B cell (primary cell): ENCODE measurements around the gene TOR2A. TPM values are rescaled to one million over a fixed set of nuclear protein-coding genes. Genes with fewer than 3 reads are reported as not detected.

Source experiments
- ATAC-seq: fragments of 200-7000 bp; cut with Tn5 transposase; one replicate; pipeline ENCODE4 v1.10.0; 2021; ENCODE audit warnings: low read depth, mild to moderate bottlenecking, moderate number of reproducible peaks, moderate library complexity
- CTCF ChIA-PET: fragments of 350-600 bp; sonication (Branson Sonifier 250); formaldehyde crosslinking; loops from one replicate; lab custom pipeline; 2021; ENCODE audit warnings: antibody characterized with exemption, inconsistent platforms; lab: Charles Lee
- POLR2A ChIA-PET: fragments of 350-600 bp; sonication (Branson Sonifier 250); formaldehyde crosslinking; loops from one replicate; lab custom pipeline; 2021; ENCODE audit warnings: antibody characterized with exemption; lab: Charles Lee
- DNase-seq: peaks from one replicate; pipeline ENCODE4 v3.0.0; 2013
- H2AFZ ChIP-seq: 2 replicates; pipeline ENCODE4 v1.6.1; 2012; ENCODE audit warnings: mild to moderate bottlenecking, low read depth, low read length; ENCODE audit not compliant: insufficient read depth, poor library complexity, severe bottlenecking
- H3K27ac ChIP-seq, 2 donors: 1 replicate in 1 of 2; 2 replicates in 1 of 2; pipeline ENCODE4 v1.5.1; 2012 to 2013; ENCODE audit warnings: low read length in 2 of 2, mild to moderate bottlenecking in 2 of 2, moderate library complexity in 1 of 2
- H3K27me3 ChIP-seq, 4 experiments: fragments of 200-600 bp in 1 of 4; sonication (generic) in 1 of 4; replicated peaks in 1 of 4; 1 replicate in 2 of 4; 2 replicates in 2 of 4; pipeline versions ENCODE4 v1.6.1 to v1.7.0; 2013 to 2016; ENCODE audit warnings: low read length in 3 of 4, mild to moderate bottlenecking in 2 of 4, mixed read lengths in 1 of 4, moderate library complexity in 1 of 4; ENCODE audit not compliant: insufficient read depth in 4 of 4, control insufficient read depth in 3 of 4; ENCODE audit errors: control extremely low read depth in 1 of 4
- H3K36me3 ChIP-seq, 2 experiments: replicated peaks in 1 of 2; 1 replicate in 1 of 2; 2 replicates in 1 of 2; pipeline versions ENCODE4 v1.6.1 to v1.7.1; 2013; ENCODE audit warnings: low read length in 1 of 2; ENCODE audit not compliant: insufficient read depth in 2 of 2, control insufficient read depth in 1 of 2; ENCODE audit errors: control extremely low read depth in 1 of 2, extremely low read depth in 1 of 2
- H3K4me1 ChIP-seq, 2 donors: fragments of 200-600 bp in 1 of 2; sonication (generic) in 1 of 2; 1 replicate in 1 of 2; 2 replicates in 1 of 2; pipeline versions ENCODE4 v1.5.1 to v1.6.1; 2013 to 2017; ENCODE audit warnings: low read length in 2 of 2; ENCODE audit not compliant: control insufficient read depth in 2 of 2, insufficient read depth in 2 of 2
- H3K4me2 ChIP-seq: replicated peaks from 2 replicates; pipeline ENCODE3; 2012; ENCODE audit warnings: mild to moderate bottlenecking, low read depth, low read length; ENCODE audit not compliant: poor library complexity, severe bottlenecking
- H3K4me3 ChIP-seq, 5 experiments: fragments of 200-600 bp in 1 of 5; sonication (generic) in 1 of 5; 1 replicate in 3 of 5; 2 replicates in 2 of 5; pipeline versions ENCODE4 v1.5.1 to v1.7.0; 2011 to 2016; ENCODE audit warnings: low read length in 4 of 5, mild to moderate bottlenecking in 4 of 5, low read depth in 2 of 5, control low read depth in 1 of 5, moderate library complexity in 1 of 5; ENCODE audit not compliant: insufficient read depth in 1 of 5; ENCODE audit errors: control extremely low read depth in 1 of 5, extremely low read depth in 1 of 5
- H3K79me2 ChIP-seq: fragments of 200-600 bp; sonication (generic); one replicate; pipeline ENCODE4 v1.6.0; 2016; ENCODE audit warnings: low read length; ENCODE audit not compliant: control insufficient read depth, insufficient read depth
- H3K9ac ChIP-seq: fragments of 200-600 bp; sonication (generic); 2 replicates; pipeline ENCODE4 v1.6.1; 2017; ENCODE audit warnings: mild to moderate bottlenecking, low read length, moderate library complexity
- H3K9me3 ChIP-seq, 3 donors: one replicate each; pipeline versions ENCODE4 v1.6.1 to v1.7.1; 2013; ENCODE audit warnings: low read length in 2 of 3; ENCODE audit not compliant: control insufficient read depth in 2 of 3, insufficient read depth in 1 of 3; ENCODE audit errors: control extremely low read depth in 1 of 3
- H4K20me1 ChIP-seq: 2 replicates; pipeline ENCODE4 v1.6.0; 2012; ENCODE audit warnings: mild to moderate bottlenecking, low read length; ENCODE audit not compliant: insufficient read depth, control insufficient read depth, poor library complexity, severe bottlenecking
- H3K27ac Mint-ChIP-seq: one replicate; pipeline ENCODE4 v1.8.0; 2021; ENCODE audit warnings: mixed read lengths
- H3K27me3 Mint-ChIP-seq: one replicate; pipeline ENCODE4 v1.8.0; 2021; ENCODE audit warnings: mixed read lengths
- H3K4me1 Mint-ChIP-seq: one replicate; pipeline ENCODE4 v1.8.0; 2021; ENCODE audit warnings: mixed read lengths
- H3K4me3 Mint-ChIP-seq: one replicate; pipeline ENCODE4 v1.8.0; 2021; ENCODE audit warnings: mixed read lengths
- H3K9me3 Mint-ChIP-seq: one replicate; pipeline ENCODE4 v1.8.0; 2022; ENCODE audit warnings: mixed read lengths; ENCODE audit not compliant: insufficient read depth
- CTCF ChIP-seq: fragments of 200-600 bp; IDR thresholded peaks from one replicate; pipeline ENCODE4 v1.8.0; 2022; ENCODE audit warnings: antibody characterized with exemption, mild to moderate bottlenecking
- EZH2 ChIP-seq: IDR thresholded peaks from 2 replicates; pipeline ENCODE4 v1.6.1; 2012; ENCODE audit warnings: borderline replicate concordance, low read depth, mild to moderate bottlenecking, moderate library complexity, low read length; ENCODE audit not compliant: insufficient read depth, poor library complexity, severe bottlenecking
- WGBS: methylation state at CpG from one replicate; pipeline ENCODE4 v1.1.5; 2013; ENCODE audit warnings: missing lambda C conversion rate; ENCODE audit not compliant: insufficient coverage; 5-methylcytosine and 5-hydroxymethylcytosine counted together
- intact Hi-C: fragments of 100-400 bp; cut with micrococcal nuclease; formaldehyde crosslinking; loops from one replicate; pipeline ENCODE4 v1.10.0; 2022
- polyA plus RNA-seq: library from polyadenylated mRNA; depleted of rRNA; stranded (reverse); fragments of >200 nt; gene quantifications from 2 replicates; pipeline ENCODE4 v1.2.3, GENCODE V29; 2012
- total RNA-seq, 2 donors: library from RNA; stranded (reverse); fragments of 120-200 nt in 1 of 2; gene quantifications; 1 replicate in 1 of 2; 2 replicates in 1 of 2; pipeline versions ENCODE4 v1.2.3 to v1.2.4, GENCODE V29; 2013 to 2022

Gene TOR2A
- total and polyA plus RNA-seq, 2 donors (not counting 1 experiment from before 2014, with no cell fraction given), result 15.8 to 26.5 TPM

GRCh38 chr9:127754099-127755060 lies 19.3 kb upstream of the TOR2A start:
- no peaks in the 10 kb centered on the region for H3K9me3 Mint-ChIP-seq
- no peak overlapping the region for H3K4me3 Mint-ChIP-seq

More at GRCh38 chr9:127754099-127755060, 19.3 kb upstream of the TOR2A start:
- no peak overlapping the region for H3K4me2 ChIP-seq
- 96% methylated on average over 84 of the region's 86 CpGs for WGBS
- TF ChIP-seq CTCF (no peak), EZH2 (no peak)
- Mint-ChIP-seq H3K4me1 (peaks cover 11% of the 10 kb centered on the region), H3K27me3 (no peaks in the 10 kb centered on the region), H3K27ac (no peak overlapping the region)
- no peaks in the 10 kb centered on the region for H3K27me3 ChIP-seq
- no peak overlapping the region for H3K4me3 ChIP-seq
- no peaks in the 10 kb centered on the region for H3K4me1 ChIP-seq
- ChIA-PET POLR2A (no interaction called here), CTCF (interaction anchor here (1.5 kb wide), 1 partner anchor 115 kb away, joined by 5 read pairs; no protein-coding TSS in a partner anchor)
- H3K27ac ChIP-seq, result no peak overlapping the region
- peaks cover 79% of the 10 kb centered on the region for H3K79me2 ChIP-seq
- no peaks in the 10 kb centered on the region for H3K9me3 ChIP-seq
- H3K9ac ChIP-seq, result no peak overlapping the region
- H2AFZ ChIP-seq, result no peak overlapping the region
- DNase-seq, result no peak
- intact Hi-C loops, result no loop called here
- peaks cover 3 to 57% of the 10 kb centered on the region in 2 experiments for H3K36me3 ChIP-seq
- no peak for ATAC-seq
- H4K20me1 ChIP-seq, result peaks cover 95% of the 10 kb centered on the region
